ENCODE data around the gene TLX2.

The TLX2 gene

GRCh38 chr2:74544634-74545033 is 30.4 kb downstream of the TLX2 start:
- in situ Hi-C loops (cut with MboI; ENCODE audit: low pct_unique_long_range_greater_than_20kb, low sequenced_read_pairs, unreplicated experiment) = no loop called here
- DNase-seq (ENCODE audit: low spot score) = no peak
- TF ChIP-seq, protein P1, sequence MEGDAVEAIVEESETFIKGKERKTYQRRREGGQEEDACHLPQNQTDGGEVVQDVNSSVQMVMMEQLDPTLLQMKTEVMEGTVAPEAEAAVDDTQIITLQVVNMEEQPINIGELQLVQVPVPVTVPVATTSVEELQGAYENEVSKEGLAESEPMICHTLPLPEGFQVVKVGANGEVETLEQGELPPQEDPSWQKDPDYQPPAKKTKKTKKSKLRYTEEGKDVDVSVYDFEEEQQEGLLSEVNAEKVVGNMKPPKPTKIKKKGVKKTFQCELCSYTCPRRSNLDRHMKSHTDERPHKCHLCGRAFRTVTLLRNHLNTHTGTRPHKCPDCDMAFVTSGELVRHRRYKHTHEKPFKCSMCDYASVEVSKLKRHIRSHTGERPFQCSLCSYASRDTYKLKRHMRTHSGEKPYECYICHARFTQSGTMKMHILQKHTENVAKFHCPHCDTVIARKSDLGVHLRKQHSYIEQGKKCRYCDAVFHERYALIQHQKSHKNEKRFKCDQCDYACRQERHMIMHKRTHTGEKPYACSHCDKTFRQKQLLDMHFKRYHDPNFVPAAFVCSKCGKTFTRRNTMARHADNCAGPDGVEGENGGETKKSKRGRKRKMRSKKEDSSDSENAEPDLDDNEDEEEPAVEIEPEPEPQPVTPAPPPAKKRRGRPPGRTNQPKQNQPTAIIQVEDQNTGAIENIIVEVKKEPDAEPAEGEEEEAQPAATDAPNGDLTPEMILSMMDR (IDR thresholded peaks at IDR 0.05; ENCODE audit: extremely low read depth, insufficient read depth, missing control alignments) = peak; percentile 33

DNA sequence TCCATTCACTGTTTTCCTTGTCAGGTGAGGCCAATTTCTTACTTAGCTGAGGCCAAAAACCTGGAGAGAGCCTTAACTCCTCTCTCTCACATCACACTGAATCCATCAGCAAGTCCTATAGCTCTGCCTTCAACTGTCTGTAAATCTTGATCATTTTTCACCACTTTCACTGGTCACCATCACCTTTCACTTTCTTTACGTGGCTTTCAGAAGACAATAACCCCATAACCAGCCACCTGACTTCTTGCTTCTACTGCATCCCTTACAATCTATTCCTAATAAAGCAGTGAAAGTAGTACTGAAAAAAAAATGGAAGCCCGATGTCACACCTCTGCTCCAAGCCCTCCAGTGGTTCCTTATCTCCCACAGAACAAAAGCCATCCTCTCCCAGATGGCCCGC is 31.8 kb downstream of the TLX2 start:
- in situ Hi-C loops (cut with MboI; ENCODE audit: low pct_unique_long_range_greater_than_20kb, low sequenced_read_pairs, unreplicated experiment) = no loop called here
- TF ChIP-seq, protein P1 (IDR thresholded peaks at IDR 0.05; ENCODE audit: extremely low read depth, insufficient read depth, missing control alignments) = no peak
- DNase-seq (ENCODE audit: low spot score) = no peak

GRCh38 chr2:74548285-74548899 is 34.1 kb downstream of the TLX2 start:
- TF ChIP-seq, protein P1 (IDR thresholded peaks at IDR 0.05; ENCODE audit: extremely low read depth, insufficient read depth, missing control alignments) = no peak
- in situ Hi-C loops (cut with MboI; ENCODE audit: low pct_unique_long_range_greater_than_20kb, low sequenced_read_pairs, unreplicated experiment) = no loop called here
- DNase-seq (ENCODE audit: low spot score) = no peak

DNA sequence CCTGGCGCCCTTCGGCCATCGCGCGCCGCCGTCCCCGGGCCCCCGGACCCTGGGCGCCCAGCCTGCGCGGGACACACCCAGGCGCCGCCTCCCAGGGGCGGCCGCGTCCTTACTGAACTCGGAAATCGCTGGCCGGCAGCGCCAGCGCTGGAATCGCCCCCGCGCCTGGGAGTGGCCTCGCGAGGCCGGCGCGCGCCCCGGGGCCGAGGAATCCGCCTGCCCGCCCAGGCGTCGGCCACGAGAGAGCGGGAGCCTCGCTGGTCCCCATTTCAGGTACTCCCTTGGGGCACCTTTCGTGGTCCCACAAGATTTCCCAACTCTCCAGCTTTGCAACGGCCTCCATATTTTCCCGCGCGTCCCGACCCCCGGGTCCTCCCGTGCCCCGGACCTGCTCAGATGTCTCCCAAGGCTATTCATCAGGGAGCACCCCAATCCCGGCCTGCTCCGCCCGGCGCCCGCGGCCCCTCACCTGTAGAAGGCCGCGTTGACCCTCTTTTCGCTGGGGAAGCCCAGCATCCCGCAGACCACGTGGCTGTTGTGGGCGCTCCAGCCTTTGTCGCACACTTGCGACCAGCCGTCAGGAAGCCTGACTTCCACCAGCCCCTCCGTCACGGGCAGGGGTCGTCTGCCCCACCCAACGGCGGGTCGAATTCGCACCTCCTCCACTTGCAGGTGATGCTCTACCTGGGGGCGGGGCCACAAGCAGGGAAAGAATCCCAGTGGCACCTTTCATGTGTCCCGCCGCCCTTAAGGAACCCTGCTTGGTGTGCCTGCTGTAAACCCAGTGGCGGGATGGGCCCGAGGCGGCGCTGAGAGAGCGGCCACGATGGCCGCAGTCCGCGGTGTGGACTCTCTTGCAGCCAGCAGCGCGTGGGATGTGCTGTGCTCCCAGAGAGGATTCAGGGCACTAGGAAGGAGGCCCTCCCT is 34.9 kb downstream of the TLX2 start:
- peak; percentile 84 for DNase-seq (ENCODE audit: low spot score)
- TF ChIP-seq, protein P1 (IDR thresholded peaks at IDR 0.05; ENCODE audit: extremely low read depth, insufficient read depth, missing control alignments) = no peak
- in situ Hi-C loops (cut with MboI; ENCODE audit: low pct_unique_long_range_greater_than_20kb, low sequenced_read_pairs, unreplicated experiment) = no loop called here

GRCh38 chr2:74550231-74550630 is 36.0 kb downstream of the TLX2 start:
- in situ Hi-C loops (cut with MboI; ENCODE audit: low pct_unique_long_range_greater_than_20kb, low sequenced_read_pairs, unreplicated experiment) = no loop called here
- no peak for DNase-seq (ENCODE audit: low spot score)
- TF ChIP-seq, protein P1 (IDR thresholded peaks at IDR 0.05; ENCODE audit: extremely low read depth, insufficient read depth, missing control alignments) = no peak

DNA sequence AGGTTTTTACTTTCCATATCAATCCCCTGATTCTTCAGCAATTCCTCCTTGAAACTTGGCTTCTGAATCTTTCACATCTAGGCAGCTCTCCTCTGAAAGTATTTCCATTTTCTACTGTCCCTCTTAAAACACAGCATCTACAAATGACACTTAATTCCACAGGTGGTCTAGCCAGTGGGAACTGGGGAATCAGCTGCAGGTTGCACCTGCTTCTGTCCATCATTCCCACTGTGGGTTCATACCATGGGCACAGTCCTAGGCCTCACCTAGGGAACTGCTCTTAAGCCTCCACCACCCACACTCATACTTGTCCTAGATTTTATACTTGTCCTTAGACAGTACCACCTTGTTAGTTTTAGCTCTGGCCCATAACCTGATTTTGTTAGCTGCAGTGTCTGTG is 37.3 kb downstream of the TLX2 start:
- TF ChIP-seq, protein P1 (IDR thresholded peaks at IDR 0.05; ENCODE audit: extremely low read depth, insufficient read depth, missing control alignments) = no peak
- DNase-seq (ENCODE audit: low spot score) = no peak
- in situ Hi-C loops (cut with MboI; ENCODE audit: low pct_unique_long_range_greater_than_20kb, low sequenced_read_pairs, unreplicated experiment) = no loop called here
